ENCODE results near the gene LRPAP1. TPM values are rescaled to one million over a fixed set of nuclear protein-coding genes. Genes with fewer than 3 reads are reported as not detected.

Gene LRPAP1
- total RNA-seq, 1 donor from 2014 or later: 134 TPM

DNA sequence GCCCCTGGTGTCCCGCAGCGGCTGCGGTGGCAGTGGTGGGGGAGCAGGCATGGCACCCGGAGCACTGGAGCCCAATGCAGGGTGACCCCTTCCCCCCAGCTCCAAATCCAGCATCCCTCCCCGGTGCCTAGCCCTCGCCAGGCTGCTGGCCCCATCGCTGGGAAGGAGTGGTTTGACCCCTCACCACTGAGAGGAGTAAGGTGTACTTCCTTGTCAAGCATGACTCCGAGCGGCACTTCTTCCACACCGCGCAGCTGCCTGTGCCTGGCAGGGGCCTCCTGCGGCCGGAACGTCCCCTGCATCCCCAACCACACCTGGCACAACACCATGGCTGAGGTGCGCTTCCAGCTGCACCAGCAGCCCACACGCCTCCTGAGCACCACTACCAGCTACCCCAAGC is 27.0 kb downstream of the LRPAP1 start:
- Mint-ChIP-seq H3K36me3 (ENCODE audit: insufficient read depth) (peaks cover 16% of the 10 kb centered on the region), H3K4me3 (ENCODE audit: low read depth) (no peak overlapping the region), H3K27me3 (no peaks in the 10 kb centered on the region), H3K27ac (no peak overlapping the region), H3K9me3 (ENCODE audit: low read depth) (no peaks in the 10 kb centered on the region), H3K4me1 (ENCODE audit: low read depth) (no peaks in the 10 kb centered on the region)
- DNase-seq (ENCODE audit: low spot score, unreplicated experiment): no peak
- TF ChIP-seq, protein P1, sequence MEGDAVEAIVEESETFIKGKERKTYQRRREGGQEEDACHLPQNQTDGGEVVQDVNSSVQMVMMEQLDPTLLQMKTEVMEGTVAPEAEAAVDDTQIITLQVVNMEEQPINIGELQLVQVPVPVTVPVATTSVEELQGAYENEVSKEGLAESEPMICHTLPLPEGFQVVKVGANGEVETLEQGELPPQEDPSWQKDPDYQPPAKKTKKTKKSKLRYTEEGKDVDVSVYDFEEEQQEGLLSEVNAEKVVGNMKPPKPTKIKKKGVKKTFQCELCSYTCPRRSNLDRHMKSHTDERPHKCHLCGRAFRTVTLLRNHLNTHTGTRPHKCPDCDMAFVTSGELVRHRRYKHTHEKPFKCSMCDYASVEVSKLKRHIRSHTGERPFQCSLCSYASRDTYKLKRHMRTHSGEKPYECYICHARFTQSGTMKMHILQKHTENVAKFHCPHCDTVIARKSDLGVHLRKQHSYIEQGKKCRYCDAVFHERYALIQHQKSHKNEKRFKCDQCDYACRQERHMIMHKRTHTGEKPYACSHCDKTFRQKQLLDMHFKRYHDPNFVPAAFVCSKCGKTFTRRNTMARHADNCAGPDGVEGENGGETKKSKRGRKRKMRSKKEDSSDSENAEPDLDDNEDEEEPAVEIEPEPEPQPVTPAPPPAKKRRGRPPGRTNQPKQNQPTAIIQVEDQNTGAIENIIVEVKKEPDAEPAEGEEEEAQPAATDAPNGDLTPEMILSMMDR (IDR thresholded peaks at IDR 0.05; ENCODE audit: unreplicated experiment): no peak

GRCh38 chr4:3502941-3503936 is 29.0 kb downstream of the LRPAP1 start:
- peaks cover 12% of the 10 kb centered on the region for H3K36me3 Mint-ChIP-seq (ENCODE audit: insufficient read depth)
- DNase-seq (ENCODE audit: low spot score, unreplicated experiment): no peak
- no peaks in the 10 kb centered on the region for H3K27me3 Mint-ChIP-seq
- H3K4me3 Mint-ChIP-seq (ENCODE audit: low read depth): no peak overlapping the region
- H3K4me1 Mint-ChIP-seq (ENCODE audit: low read depth): no peaks in the 10 kb centered on the region
- H3K27ac Mint-ChIP-seq: no peak overlapping the region
- H3K9me3 Mint-ChIP-seq (ENCODE audit: low read depth): no peaks in the 10 kb centered on the region
- TF ChIP-seq, protein P1 (IDR thresholded peaks at IDR 0.05; ENCODE audit: unreplicated experiment): no peak

DNA sequence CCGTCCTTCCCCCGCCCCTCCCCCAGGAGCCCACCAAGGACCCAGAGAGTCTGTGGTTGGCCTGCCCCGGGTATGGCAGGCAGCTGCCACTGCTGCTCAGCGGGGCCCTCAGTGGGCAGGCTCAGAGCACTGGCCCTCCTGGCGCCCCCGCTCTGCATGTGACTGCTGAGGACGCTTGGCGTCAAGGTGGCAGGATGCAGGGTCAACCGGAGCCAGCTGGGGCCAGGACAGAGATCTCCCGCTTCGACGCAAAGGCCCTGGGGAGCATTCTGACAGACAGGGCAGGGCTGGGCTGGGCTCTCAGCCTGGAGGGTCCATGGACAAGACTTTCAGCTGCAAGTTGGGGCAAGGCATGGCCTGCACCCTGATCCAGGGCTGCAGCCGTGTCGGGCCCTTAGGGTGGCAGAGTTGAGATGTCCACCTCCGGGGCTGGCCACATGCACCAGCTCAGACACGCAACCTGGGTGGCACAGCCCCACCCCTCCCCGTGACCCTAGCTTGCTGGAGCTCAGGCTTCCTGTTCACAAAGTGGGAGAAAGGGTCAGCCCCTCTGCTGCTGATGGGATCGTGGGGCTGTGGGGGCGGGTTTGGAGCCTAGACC is 30.3 kb downstream of the LRPAP1 start:
- H3K27ac Mint-ChIP-seq: no peak overlapping the region
- TF ChIP-seq, protein P1 (IDR thresholded peaks at IDR 0.05; ENCODE audit: unreplicated experiment): no peak
- no peaks in the 10 kb centered on the region for H3K27me3 Mint-ChIP-seq
- H3K36me3 Mint-ChIP-seq (ENCODE audit: insufficient read depth): peaks cover 7% of the 10 kb centered on the region
- H3K9me3 Mint-ChIP-seq (ENCODE audit: low read depth): no peaks in the 10 kb centered on the region
- DNase-seq (ENCODE audit: low spot score, unreplicated experiment): no peak
- H3K4me3 Mint-ChIP-seq (ENCODE audit: low read depth): no peak overlapping the region
- no peaks in the 10 kb centered on the region for H3K4me1 Mint-ChIP-seq (ENCODE audit: low read depth)

DNA sequence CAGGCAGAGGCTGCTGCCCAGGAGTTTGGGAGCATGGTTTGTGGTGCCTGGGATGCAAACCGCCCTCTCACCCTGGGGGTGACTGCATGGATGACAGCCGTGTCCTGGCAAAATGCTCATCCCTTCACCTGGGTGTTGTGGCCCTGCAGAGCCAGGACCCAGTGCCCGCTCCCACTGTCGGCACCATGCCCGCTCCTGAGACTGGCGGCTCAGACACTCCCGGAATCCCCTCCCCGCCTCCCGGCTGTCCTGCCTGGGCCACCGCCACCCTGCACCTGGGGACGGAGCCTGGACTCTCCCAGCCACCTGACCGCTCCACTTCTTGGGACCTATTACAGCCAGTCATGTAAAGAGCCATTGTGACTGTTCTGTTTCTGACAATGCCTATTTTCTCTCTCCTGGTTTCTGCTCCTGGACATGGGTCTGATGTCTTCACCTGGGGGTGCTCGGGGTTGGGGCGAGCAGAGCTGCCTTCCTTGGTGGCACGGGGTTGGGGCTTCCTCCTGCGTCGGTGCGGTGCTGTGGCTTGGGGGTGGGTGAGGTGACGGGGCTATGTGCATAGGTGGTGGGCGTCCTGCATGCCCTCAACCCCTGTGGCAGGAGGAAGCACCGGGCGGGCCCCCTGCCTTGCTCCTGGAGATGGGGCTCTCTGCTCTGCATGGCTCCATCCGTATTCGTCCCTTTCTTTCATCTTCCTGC is 30.9 kb downstream of the LRPAP1 start:
- Mint-ChIP-seq H3K9me3 (ENCODE audit: low read depth) (no peaks in the 10 kb centered on the region), H3K36me3 (ENCODE audit: insufficient read depth) (peaks cover 7% of the 10 kb centered on the region), H3K27ac (no peak overlapping the region), H3K27me3 (no peaks in the 10 kb centered on the region), H3K4me3 (ENCODE audit: low read depth) (no peak overlapping the region), H3K4me1 (ENCODE audit: low read depth) (no peaks in the 10 kb centered on the region)
- TF ChIP-seq, protein P1 (IDR thresholded peaks at IDR 0.05; ENCODE audit: unreplicated experiment): no peak
- DNase-seq (ENCODE audit: low spot score, unreplicated experiment): no peak

DNA sequence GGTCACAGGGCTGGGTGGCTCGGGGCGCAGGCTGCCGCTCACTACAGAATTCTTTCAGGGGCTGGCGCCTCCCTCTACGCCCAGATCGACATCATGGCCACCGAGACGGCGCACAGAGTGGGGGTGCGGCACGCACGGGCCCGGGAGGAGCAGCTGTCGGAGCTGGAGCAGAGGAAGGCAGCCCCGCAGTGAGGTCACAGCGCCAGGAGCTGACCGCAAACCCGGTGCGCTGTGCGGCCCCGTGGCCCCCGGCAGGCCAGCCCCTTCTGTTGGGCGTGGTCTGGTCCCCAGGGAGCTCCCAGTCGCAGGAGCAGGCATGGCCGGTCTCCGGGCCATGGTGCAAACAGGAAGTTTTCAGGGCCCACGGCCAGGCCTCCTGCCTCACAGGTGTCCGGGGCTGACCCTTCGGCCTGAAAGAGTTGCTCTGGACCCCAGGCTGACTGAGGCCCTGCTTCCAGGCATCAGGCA is 31.6 kb downstream of the LRPAP1 start:
- H3K4me3 Mint-ChIP-seq (ENCODE audit: low read depth): no peak overlapping the region
- no peaks in the 10 kb centered on the region for H3K27me3 Mint-ChIP-seq
- no peak overlapping the region for H3K27ac Mint-ChIP-seq
- peaks cover 6% of the 10 kb centered on the region for H3K36me3 Mint-ChIP-seq (ENCODE audit: insufficient read depth)
- TF ChIP-seq, protein P1 (IDR thresholded peaks at IDR 0.05; ENCODE audit: unreplicated experiment): no peak
- H3K9me3 Mint-ChIP-seq (ENCODE audit: low read depth): no peaks in the 10 kb centered on the region
- no peaks in the 10 kb centered on the region for H3K4me1 Mint-ChIP-seq (ENCODE audit: low read depth)
- DNase-seq (ENCODE audit: low spot score, unreplicated experiment): no peak

Measured in progenitor cell of endocrine pancreas (in vitro differentiated cells).